Astrocyte (in vitro differentiated cells and primary cell): Measurements from ENCODE around the gene DNAJB4. TPM values are rescaled to one million over a fixed set of nuclear protein-coding genes. Genes with fewer than 3 reads are reported as not detected.
A peak's percentile ranks its signal among the peaks of the same experiment; 100 is the strongest.

Experiments used
- DNase-seq: peaks from one replicate; pipeline ENCODE4 v3.0.0-alpha.2; 2010; ENCODE audit warnings: low read depth
- FAIRE-seq: peaks from 2 replicates; lab custom pipeline; 2011; peaks lifted over from hg19 to GRCh38; lab: Jason Lieb, UNC
- H2AFZ ChIP-seq: 2 replicates; pipeline ENCODE4 v1.6.0; 2012; ENCODE audit warnings: low read depth, low read length, inconsistent platforms
- H3K27ac ChIP-seq: 2 replicates; pipeline ENCODE4 v1.5.1; 2011; ENCODE audit warnings: low read depth, low read length, inconsistent platforms
- H3K27me3 ChIP-seq: 2 replicates; pipeline ENCODE4 v1.6.0; 2011; ENCODE audit warnings: low read length, inconsistent platforms; ENCODE audit not compliant: insufficient read depth
- H3K36me3 ChIP-seq: 2 replicates; pipeline ENCODE4 v1.5.1; 2011; ENCODE audit warnings: low read length, inconsistent platforms; ENCODE audit not compliant: insufficient read depth
- H3K4me1 ChIP-seq: 2 replicates; pipeline ENCODE4 v1.5.1; 2011; ENCODE audit warnings: low read length, inconsistent platforms; ENCODE audit not compliant: insufficient read depth
- H3K4me2 ChIP-seq: 2 replicates; pipeline ENCODE4 v1.6.0; 2012; ENCODE audit warnings: low read length, inconsistent platforms
- H3K4me3 ChIP-seq: 2 replicates; pipeline ENCODE4 v1.5.1; 2011; ENCODE audit warnings: low read depth, mild to moderate bottlenecking, low read length, inconsistent platforms; ENCODE audit not compliant: insufficient read depth
- H3K79me2 ChIP-seq: 2 replicates; pipeline ENCODE4 v1.6.0; 2012; ENCODE audit warnings: mild to moderate bottlenecking, low read length, inconsistent platforms; ENCODE audit not compliant: insufficient read depth
- H3K9ac ChIP-seq: 2 replicates; pipeline ENCODE4 v1.6.0; 2012; ENCODE audit warnings: mild to moderate bottlenecking, low read length, inconsistent platforms
- H3K9me3 ChIP-seq: 2 replicates; pipeline ENCODE4 v1.5.1; 2012; ENCODE audit warnings: low read depth, mild to moderate bottlenecking, low read length, inconsistent platforms; ENCODE audit not compliant: insufficient read depth
- H4K20me1 ChIP-seq: 2 replicates; pipeline ENCODE4 v1.6.0; 2012; ENCODE audit warnings: low read length, inconsistent platforms; ENCODE audit not compliant: insufficient read depth
- H3K27ac Mint-ChIP-seq: one replicate; pipeline ENCODE4 v1.8.0; 2021; ENCODE audit warnings: mild to moderate bottlenecking, mixed read lengths; ENCODE audit not compliant: unreplicated experiment
- H3K27me3 Mint-ChIP-seq: one replicate; pipeline ENCODE4 v1.8.0; 2021; ENCODE audit warnings: low read depth, mixed read lengths; ENCODE audit not compliant: unreplicated experiment
- H3K36me3 Mint-ChIP-seq: one replicate; pipeline ENCODE4 v1.8.0; 2021; ENCODE audit warnings: low read depth, mixed read lengths; ENCODE audit not compliant: unreplicated experiment
- H3K4me1 Mint-ChIP-seq: one replicate; pipeline ENCODE4 v1.8.0; 2021; ENCODE audit warnings: low read depth, mixed read lengths; ENCODE audit not compliant: unreplicated experiment
- H3K4me3 Mint-ChIP-seq: one replicate; pipeline ENCODE4 v1.8.0; 2021; ENCODE audit warnings: mild to moderate bottlenecking, moderate library complexity, mixed read lengths; ENCODE audit not compliant: unreplicated experiment
- H3K9me3 Mint-ChIP-seq: one replicate; pipeline ENCODE4 v1.8.0; 2021; ENCODE audit warnings: mild to moderate bottlenecking, mixed read lengths; ENCODE audit not compliant: unreplicated experiment
- EZH2 ChIP-seq: IDR thresholded peaks from 2 replicates; pipeline ENCODE4 v1.6.1; 2012; ENCODE audit warnings: mild to moderate bottlenecking, low read length, inconsistent platforms; ENCODE audit not compliant: insufficient read depth
- total RNA-seq: library from RNA; stranded (reverse); gene quantifications from 2 replicates; pipeline ENCODE4 v1.2.1, GENCODE V29; 2021
- TF ChIP-seq, protein P1 (sequence below): IDR thresholded peaks from 2 replicates; pipeline ENCODE4 v1.5.1; 2011; ENCODE audit warnings: low read depth, mild to moderate bottlenecking, inconsistent platforms, low read length, moderate library complexity; ENCODE audit not compliant: insufficient read depth

The DNAJB4 gene
- total RNA-seq, 1 donor from 2014 or later: 58.6 TPM

DNA sequence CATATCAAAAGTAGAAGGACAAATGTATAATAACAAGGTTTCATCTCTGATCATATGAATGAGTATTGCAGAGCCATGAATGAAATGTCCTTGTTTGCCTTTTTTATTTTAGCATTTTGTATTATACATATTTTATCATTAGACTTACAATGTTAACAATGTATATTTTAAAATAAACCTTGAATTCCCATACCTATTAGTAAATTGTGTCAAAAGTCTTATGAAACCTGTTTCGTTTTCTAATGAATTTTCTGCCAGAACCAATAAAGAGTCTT is 646 bp downstream of the DNAJB4 start:
- Mint-ChIP-seq H3K27me3 (no peaks in the 10 kb centered on the region), H3K4me1 (peaks cover 17% of the 10 kb centered on the region), H3K9me3 (no peaks in the 10 kb centered on the region), H3K4me3 (peak overlapping the region; percentile 98), H3K27ac (peak overlapping the region; percentile 96), H3K36me3 (peaks cover 3% of the 10 kb centered on the region)
- H3K36me3 ChIP-seq: no peaks in the 10 kb centered on the region
- no peak overlapping the region for H2AFZ ChIP-seq
- FAIRE-seq: no peak
- TF ChIP-seq, protein P1, sequence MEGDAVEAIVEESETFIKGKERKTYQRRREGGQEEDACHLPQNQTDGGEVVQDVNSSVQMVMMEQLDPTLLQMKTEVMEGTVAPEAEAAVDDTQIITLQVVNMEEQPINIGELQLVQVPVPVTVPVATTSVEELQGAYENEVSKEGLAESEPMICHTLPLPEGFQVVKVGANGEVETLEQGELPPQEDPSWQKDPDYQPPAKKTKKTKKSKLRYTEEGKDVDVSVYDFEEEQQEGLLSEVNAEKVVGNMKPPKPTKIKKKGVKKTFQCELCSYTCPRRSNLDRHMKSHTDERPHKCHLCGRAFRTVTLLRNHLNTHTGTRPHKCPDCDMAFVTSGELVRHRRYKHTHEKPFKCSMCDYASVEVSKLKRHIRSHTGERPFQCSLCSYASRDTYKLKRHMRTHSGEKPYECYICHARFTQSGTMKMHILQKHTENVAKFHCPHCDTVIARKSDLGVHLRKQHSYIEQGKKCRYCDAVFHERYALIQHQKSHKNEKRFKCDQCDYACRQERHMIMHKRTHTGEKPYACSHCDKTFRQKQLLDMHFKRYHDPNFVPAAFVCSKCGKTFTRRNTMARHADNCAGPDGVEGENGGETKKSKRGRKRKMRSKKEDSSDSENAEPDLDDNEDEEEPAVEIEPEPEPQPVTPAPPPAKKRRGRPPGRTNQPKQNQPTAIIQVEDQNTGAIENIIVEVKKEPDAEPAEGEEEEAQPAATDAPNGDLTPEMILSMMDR: no peak
- no peak for TF ChIP-seq EZH2
- no peak for DNase-seq
- H3K4me1 ChIP-seq: peaks cover 6% of the 10 kb centered on the region
- H3K4me3 ChIP-seq: peak overlapping the region; percentile 87
- H3K79me2 ChIP-seq: peaks cover 57% of the 10 kb centered on the region
- peaks cover 22% of the 10 kb centered on the region for H4K20me1 ChIP-seq
- H3K27me3 ChIP-seq: no peaks in the 10 kb centered on the region
- peak overlapping the region; percentile 85 for H3K4me2 ChIP-seq
- H3K27ac ChIP-seq: peak overlapping the region; percentile 98
- peak overlapping the region; percentile 99 for H3K9ac ChIP-seq
- no peaks in the 10 kb centered on the region for H3K9me3 ChIP-seq

DNA sequence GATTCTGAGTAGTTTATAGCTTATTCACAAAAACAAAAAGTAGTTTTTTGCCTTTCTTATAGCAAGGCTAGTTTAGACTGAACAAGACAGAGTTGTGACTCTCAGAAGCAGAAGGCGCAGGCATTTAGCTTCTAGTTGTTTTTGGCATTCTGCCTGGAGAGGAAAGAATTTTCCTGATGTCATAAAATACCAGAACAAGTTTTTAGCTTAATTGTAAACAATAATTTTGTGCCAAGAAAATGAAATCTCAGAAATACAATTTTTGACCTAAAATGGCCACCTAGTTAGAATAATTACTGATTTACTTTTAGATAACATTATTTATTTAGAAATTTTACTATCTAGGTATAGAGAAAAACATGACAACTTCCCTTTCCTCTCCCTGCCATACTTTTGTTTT is 1.0 kb downstream of the DNAJB4 start:
- H3K9me3 Mint-ChIP-seq: no peaks in the 10 kb centered on the region
- peak overlapping the region; percentile 85 for H3K4me2 ChIP-seq
- no peaks in the 10 kb centered on the region for H3K9me3 ChIP-seq
- H3K27me3 ChIP-seq: no peaks in the 10 kb centered on the region
- H4K20me1 ChIP-seq: peaks cover 23% of the 10 kb centered on the region
- peak overlapping the region; percentile 87 for H3K4me3 ChIP-seq
- peak overlapping the region; percentile 98 for H3K4me3 Mint-ChIP-seq
- H3K9ac ChIP-seq: peak overlapping the region; percentile 99
- no peak overlapping the region for H2AFZ ChIP-seq
- H3K36me3 ChIP-seq: no peaks in the 10 kb centered on the region
- peaks cover 61% of the 10 kb centered on the region for H3K79me2 ChIP-seq
- DNase-seq (peak; percentile 88), FAIRE-seq (peak; percentile 60)
- H3K27ac ChIP-seq: peak overlapping the region; percentile 98
- no peaks in the 10 kb centered on the region for H3K27me3 Mint-ChIP-seq
- H3K36me3 Mint-ChIP-seq: peaks cover 3% of the 10 kb centered on the region
- H3K4me1 Mint-ChIP-seq: peaks cover 17% of the 10 kb centered on the region
- peaks cover 6% of the 10 kb centered on the region for H3K4me1 ChIP-seq
- TF ChIP-seq, protein P1: no peak
- TF ChIP-seq EZH2: no peak
- H3K27ac Mint-ChIP-seq: peak overlapping the region; percentile 96

DNA sequence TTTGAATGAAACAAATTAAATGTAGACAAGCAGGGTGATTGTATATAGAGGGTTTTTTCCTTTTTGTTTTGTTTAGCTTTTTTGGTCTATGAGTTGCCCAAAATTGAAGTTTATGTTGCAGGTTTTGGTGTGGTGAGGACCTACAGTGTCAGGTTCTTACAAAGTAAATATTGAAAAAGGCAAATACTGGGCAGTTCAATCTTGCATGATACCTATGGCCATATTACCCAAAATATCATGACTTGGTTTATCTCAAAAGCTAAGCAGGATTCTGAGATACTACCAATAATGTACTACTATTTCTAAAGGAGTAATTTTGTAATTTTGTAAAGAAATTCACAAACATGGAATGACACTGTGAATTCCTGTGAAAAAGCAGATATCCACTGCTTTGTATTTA is 1.8 kb downstream of the DNAJB4 start:
- Histone ChIP-seq H3K79me2 (peaks cover 69% of the 10 kb centered on the region), H3K27ac (peak overlapping the region; percentile 98)
- peaks cover 19% of the 10 kb centered on the region for H3K4me1 Mint-ChIP-seq

More for the DNA sequence above, 1.8 kb downstream of the DNAJB4 start:
- no peaks in the 10 kb centered on the region for H3K36me3 ChIP-seq
- H3K9ac ChIP-seq: peak overlapping the region; percentile 99
- H3K4me1 ChIP-seq: peaks cover 6% of the 10 kb centered on the region
- H3K4me3 ChIP-seq: peak overlapping the region; percentile 87
- peaks cover 28% of the 10 kb centered on the region for H4K20me1 ChIP-seq
- no peak overlapping the region for H2AFZ ChIP-seq
- peak overlapping the region; percentile 81 for H3K27ac Mint-ChIP-seq
- no peaks in the 10 kb centered on the region for H3K9me3 ChIP-seq
- peaks cover 3% of the 10 kb centered on the region for H3K36me3 Mint-ChIP-seq
- TF ChIP-seq, protein P1: no peak
- TF ChIP-seq EZH2: no peak
- no peak for DNase-seq
- no peaks in the 10 kb centered on the region for H3K27me3 ChIP-seq
- no peaks in the 10 kb centered on the region for H3K9me3 Mint-ChIP-seq
- peak; percentile 74 for FAIRE-seq
- H3K4me2 ChIP-seq: peak overlapping the region; percentile 85
- peak overlapping the region; percentile 98 for H3K4me3 Mint-ChIP-seq
- H3K27me3 Mint-ChIP-seq: no peaks in the 10 kb centered on the region
